ENCODE measurements around the gene NCAPD2. TPM values are rescaled to one million over a fixed set of nuclear protein-coding genes. Genes with fewer than 3 reads are reported as not detected.

The NCAPD2 gene
- total RNA-seq, 1 experiment from 2014 or later: 204 TPM

GRCh38 chr12:6451348-6452244 lies 42.3 kb upstream of the NCAPD2 start, which contains the start of gene TAPBPL:
Gene TAPBPL, plus strand, starts transcription at chr12:6452042. Its CDS starts 207 bp downstream, at chr12:6452249.
- no peaks in the 10 kb centered on the region for H3K36me3 ChIP-seq (ENCODE audit: control insufficient read depth, insufficient read depth, low read length)
- POLR2A ChIA-PET: interaction anchor here (0.7 to 3.1 kb wide), 6 partner anchors 10 to 129 kb away, joined by 3 to 16 read pairs (median 6); partner anchors contain the start of gene VAMP1
- H3K27ac Mint-ChIP-seq (ENCODE audit: unreplicated experiment): peak within 1 kb of the TSS; percentile 93
- H3K4me1 Mint-ChIP-seq (ENCODE audit: low read depth, unreplicated experiment): peaks cover 4% of the 10 kb centered on the region
- H3K9me3 Mint-ChIP-seq (ENCODE audit: unreplicated experiment): no peaks in the 10 kb centered on the region
- peak within 1 kb of the TSS; percentile 79 for H3K4me3 Mint-ChIP-seq (ENCODE audit: unreplicated experiment)
- H3K9me3 ChIP-seq: no peaks in the 10 kb centered on the region
- TSS peak; percentile 74 for BruUV-seq (replicated peaks)
- TF ChIP-seq CTCF (IDR thresholded peaks at IDR 0.05; ENCODE audit: insufficient read depth in 1 of 2, low read depth in 1 of 2, low read length in 1 of 2, severe bottlenecking in 1 of 2, unreplicated experiment in 1 of 2): no peak
- intact Hi-C loops (cut with micrococcal nuclease; ENCODE audit: unreplicated experiment): loop anchor here (1.0 kb wide), 2 partner anchors 19 to 80 kb away; partner anchors contain the start of gene VAMP1
- CTCF ChIA-PET: interaction anchor here (0.9 to 3.4 kb wide), 7 partner anchors 14 to 115 kb away, joined by 3 to 17 read pairs (median 8); partner anchors contain the start of genes GAPDH, LTBR and VAMP1
- peaks cover 10% of the 10 kb centered on the region for H3K36me3 Mint-ChIP-seq (ENCODE audit: insufficient read depth, unreplicated experiment)
- peak; percentile 88 to 89 for DNase-seq
- H3K27me3 ChIP-seq (replicated peaks; ENCODE audit: control insufficient read depth, insufficient read depth, low read length): no peaks in the 10 kb centered on the region
- peak within 1 kb of the TSS; percentile 82 for H3K4me3 ChIP-seq (ENCODE audit: low read depth, low read length)
- peaks cover 9% of the 10 kb centered on the region; the same call in 1 of the 2 replicates for H3K4me1 ChIP-seq
- H3K27me3 Mint-ChIP-seq (ENCODE audit: insufficient read depth, unreplicated experiment): no peaks in the 10 kb centered on the region

- intact Hi-C loops (cut with micrococcal nuclease; ENCODE audit: unreplicated experiment): loop anchor here (1.0 kb wide), 1 partner anchor 18 kb away; the partner anchor contains the start of gene VAMP1
- Mint-ChIP-seq H3K9me3 (ENCODE audit: unreplicated experiment) (no peaks in the 10 kb centered on the region), H3K27ac (ENCODE audit: unreplicated experiment) (peak overlapping the region; percentile 93), H3K4me1 (ENCODE audit: low read depth, unreplicated experiment) (peaks cover 4% of the 10 kb centered on the region), H3K27me3 (ENCODE audit: insufficient read depth, unreplicated experiment) (no peaks in the 10 kb centered on the region), H3K36me3 (ENCODE audit: insufficient read depth, unreplicated experiment) (peaks cover 17% of the 10 kb centered on the region), H3K4me3 (ENCODE audit: unreplicated experiment) (peak overlapping the region; percentile 79)
- ChIA-PET POLR2A (interaction anchor here (3.1 kb wide), 1 partner anchor 18 kb away, joined by 16 read pairs; the partner anchor contains the start of gene VAMP1), CTCF (interaction anchor here (0.5 to 3.4 kb wide), 6 partner anchors 13 to 163 kb away, joined by 4 to 17 read pairs (median 6); partner anchors contain the start of genes GAPDH, LTBR and VAMP1)
- DNase-seq: peak; percentile 43 to 45
- TF ChIP-seq CTCF (IDR thresholded peaks at IDR 0.05; ENCODE audit: insufficient read depth in 1 of 2, low read depth in 1 of 2, low read length in 1 of 2, severe bottlenecking in 1 of 2, unreplicated experiment in 1 of 2): no peak
- H3K4me1 ChIP-seq: peaks cover 9% of the 10 kb centered on the region; the same call in 1 of the 2 replicates
- no peaks in the 10 kb centered on the region for H3K9me3 ChIP-seq
- no TSS peak for BruUV-seq (replicated peaks)
- H3K36me3 ChIP-seq (ENCODE audit: control insufficient read depth, insufficient read depth, low read length): no peaks in the 10 kb centered on the region
- peak overlapping the region; percentile 82 for H3K4me3 ChIP-seq (ENCODE audit: low read depth, low read length)
- no peaks in the 10 kb centered on the region for H3K27me3 ChIP-seq (replicated peaks; ENCODE audit: control insufficient read depth, insufficient read depth, low read length)
Measured at GRCh38 chr12:6452245-6452943, 41.5 kb upstream of the NCAPD2 start.
